HL-60/S4 (cell line): Measurements from ENCODE around the gene CTPS1.

ENCODE experiments used
- in situ Hi-C: fragments of 300-500 bp; cut with MboI; formaldehyde crosslinking; loops from 2 replicates; pipeline ENCODE4 v1.14.3; 2022; ENCODE audit warnings: low sequenced_read_pairs

Gene CTPS1

DNA sequence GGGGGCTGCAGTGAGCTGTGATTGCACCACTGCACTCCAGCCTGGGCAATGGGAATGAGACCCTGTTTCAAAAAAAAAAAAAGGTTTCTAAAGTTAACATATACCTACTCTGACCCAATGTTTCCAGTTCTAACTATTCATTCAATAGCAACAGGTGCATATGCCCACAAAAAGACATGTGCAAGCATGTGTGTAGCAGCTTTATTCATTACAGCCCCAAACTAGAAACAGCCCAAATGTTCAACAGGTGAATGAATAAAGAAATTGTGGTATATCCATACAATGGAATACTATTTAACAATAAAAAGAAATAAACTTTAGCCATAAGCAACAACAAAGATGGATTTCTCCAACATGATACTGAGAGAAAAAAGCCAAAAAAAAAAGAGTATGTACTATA is 21.3 kb upstream of the CTPS1 start:
- in situ Hi-C loops = loop anchor here (25.0 kb wide), 1 partner anchor 346 kb away; no protein-coding TSS in a partner anchor

DNA sequence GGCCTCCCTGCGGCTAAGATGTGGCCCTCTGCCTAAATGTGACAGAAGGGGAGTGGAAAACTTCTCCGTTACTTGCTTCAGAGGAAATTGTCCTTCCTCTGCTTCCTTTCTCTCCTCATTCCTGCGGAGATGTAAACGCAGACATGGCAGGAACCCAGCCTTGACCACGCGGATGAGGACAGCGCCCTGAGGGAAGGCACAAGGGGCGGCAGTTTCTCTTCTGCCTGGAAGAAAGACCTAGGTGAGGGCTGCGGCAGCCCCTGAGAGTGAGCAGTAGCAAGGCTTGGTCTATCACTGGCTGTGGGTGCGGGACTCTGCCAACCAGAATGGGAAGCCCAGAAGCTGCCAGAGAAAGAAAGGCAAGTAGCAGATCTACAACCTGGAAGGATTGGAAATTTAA is 14.0 kb upstream of the CTPS1 start:
- in situ Hi-C loops = loop anchor here (25.0 kb wide), 1 partner anchor 353 kb away; no protein-coding TSS in a partner anchor

GRCh38 chr1:40966417-40966816 is 13.1 kb upstream of the CTPS1 start:
- in situ Hi-C loops = loop anchor here (25.0 kb wide), 1 partner anchor 354 kb away; no protein-coding TSS in a partner anchor

- in situ Hi-C loops = loop anchor here (25.0 kb wide), 1 partner anchor 357 kb away; no protein-coding TSS in a partner anchor
These were observed 10.1 kb upstream of the CTPS1 start for GRCh38 chr1:40969445-40969844.

DNA sequence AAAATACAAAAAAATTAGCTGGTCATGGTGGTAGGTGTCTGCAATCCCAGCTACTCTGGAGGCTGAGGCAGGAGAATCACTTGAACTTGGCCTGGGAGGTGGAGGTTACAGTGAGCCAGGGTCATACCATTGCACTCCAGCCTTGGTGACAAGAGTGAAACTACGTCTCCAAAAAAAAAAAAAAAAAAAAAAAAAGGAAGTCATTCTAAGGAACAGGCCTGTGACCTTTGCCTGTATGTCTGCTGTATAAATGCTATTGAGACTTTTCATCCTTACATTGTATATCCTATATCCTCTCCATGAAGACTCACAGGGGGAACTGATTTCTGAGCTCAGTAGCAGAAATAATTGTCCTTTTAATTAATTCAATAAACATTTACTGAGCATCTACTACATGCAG is 7.5 kb upstream of the CTPS1 start:
- in situ Hi-C loops = loop anchor here (25.0 kb wide), 1 partner anchor 360 kb away; no protein-coding TSS in a partner anchor

- in situ Hi-C loops = loop anchor here (25.0 kb wide), 1 partner anchor 362 kb away; no protein-coding TSS in a partner anchor
These were observed 5.6 kb upstream of the CTPS1 start for GRCh38 chr1:40973912-40974311.

- in situ Hi-C loops = loop anchor here (25.0 kb wide), 1 partner anchor 363 kb away; no protein-coding TSS in a partner anchor
These were observed 4.6 kb upstream of the CTPS1 start for GRCh38 chr1:40974945-40975344.

DNA sequence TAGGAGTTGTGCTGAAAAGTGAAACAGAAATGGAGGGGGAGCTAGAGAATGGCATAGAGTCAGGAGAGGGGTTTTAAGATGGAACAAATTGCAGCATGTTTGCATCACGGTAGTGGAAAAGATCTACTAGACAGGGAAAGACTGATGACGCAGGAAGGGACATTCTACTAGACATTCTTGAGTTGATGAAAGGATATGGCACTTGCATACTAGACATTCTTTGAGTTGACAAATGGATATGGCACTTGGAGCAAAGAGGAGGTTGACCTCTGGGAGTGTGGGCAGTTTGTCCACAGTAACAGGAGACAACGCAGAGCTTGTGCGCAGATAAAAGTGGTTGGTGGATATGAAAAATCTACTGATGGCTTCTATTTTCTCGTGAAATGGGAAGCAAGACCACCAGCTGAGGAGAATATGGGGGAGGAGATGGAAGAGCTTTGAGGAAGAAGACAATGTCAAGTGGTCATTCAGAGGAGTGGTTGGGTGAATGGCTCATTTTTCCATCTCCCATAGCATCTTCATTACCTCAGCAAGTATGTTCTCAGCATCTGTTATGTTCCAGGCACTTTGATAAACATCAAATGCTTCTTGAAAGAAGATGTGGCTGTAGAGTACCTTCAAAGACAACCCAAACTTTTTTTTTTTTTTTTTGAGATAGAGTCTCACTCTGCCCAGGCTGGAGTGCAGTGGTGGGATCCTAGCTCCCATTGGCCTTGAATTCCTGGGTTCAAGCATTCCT is 2.4 kb upstream of the CTPS1 start:
- in situ Hi-C loops = no loop called here

DNA sequence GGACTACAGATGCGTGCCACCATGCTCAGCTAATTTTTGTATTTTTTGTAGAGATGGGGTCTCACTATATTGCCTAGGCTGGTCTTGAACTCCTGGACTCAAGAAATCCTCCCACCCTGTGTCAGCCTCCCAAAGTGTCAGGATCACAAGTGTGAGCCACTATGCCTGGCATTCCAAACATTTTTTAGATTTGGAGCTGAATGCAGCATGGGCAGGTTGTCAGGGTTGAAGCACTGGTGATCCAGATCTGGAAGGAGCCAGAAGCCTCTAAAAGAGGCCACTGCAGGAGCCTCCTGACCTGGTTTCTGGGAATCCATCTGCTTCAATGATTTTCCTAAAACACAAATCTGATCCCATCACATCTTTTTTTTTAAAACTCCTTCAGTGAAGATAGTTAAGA is 1.8 kb upstream of the CTPS1 start:
- in situ Hi-C loops = no loop called here

GRCh38 chr1:40978886-40979240 is 633 bp upstream of the CTPS1 start:
- in situ Hi-C loops = no loop called here

DNA sequence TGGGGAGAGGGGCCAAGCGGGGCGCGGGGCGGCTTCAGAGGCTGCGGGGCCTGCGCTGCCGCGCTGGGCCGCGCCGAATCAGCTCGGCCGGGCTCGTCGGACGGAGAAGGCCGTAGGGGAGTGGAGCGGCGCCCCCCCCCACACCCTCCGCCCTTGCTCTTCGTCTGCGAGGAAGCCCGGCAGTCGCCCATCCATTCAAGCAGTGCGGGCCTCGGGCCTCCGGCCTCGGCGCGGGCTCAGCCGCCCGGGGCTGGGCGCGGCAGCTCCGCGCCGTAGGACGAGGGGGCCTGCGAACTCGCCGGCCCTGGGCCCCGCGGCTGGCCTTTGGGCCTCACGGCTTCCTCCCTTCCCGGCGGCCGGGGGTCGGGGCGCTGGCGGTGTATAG is 564 bp downstream of the CTPS1 start:
- in situ Hi-C loops = no loop called here

- in situ Hi-C loops = no loop called here
These were observed 1.1 kb downstream of the CTPS1 start for GRCh38 chr1:40980453-40981121.

GRCh38 chr1:40981691-40982448 is 2.4 kb downstream of the CTPS1 start:
- in situ Hi-C loops = no loop called here

DNA sequence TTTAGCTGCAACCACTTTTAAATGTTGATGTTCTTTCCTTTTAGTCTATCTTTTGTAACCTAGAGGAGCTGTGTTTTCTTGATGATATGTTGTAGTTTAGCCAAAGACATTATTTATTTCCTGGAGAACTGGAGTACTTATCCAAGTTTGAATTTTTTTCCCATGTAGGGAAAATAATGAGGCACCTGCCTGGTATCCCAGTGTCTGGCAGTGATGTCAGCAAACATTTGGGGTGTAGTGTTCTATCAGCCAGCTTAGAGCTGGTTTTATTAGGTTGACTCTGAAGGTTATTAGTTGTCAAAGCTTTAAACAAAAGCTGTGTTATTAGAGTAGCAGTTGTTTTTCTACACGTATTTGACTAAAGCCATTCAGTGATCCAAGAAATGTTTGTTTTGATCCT is 3.2 kb downstream of the CTPS1 start:
- in situ Hi-C loops = no loop called here

GRCh38 chr1:40983286-40983685 is 3.8 kb downstream of the CTPS1 start:
- in situ Hi-C loops = no loop called here

DNA sequence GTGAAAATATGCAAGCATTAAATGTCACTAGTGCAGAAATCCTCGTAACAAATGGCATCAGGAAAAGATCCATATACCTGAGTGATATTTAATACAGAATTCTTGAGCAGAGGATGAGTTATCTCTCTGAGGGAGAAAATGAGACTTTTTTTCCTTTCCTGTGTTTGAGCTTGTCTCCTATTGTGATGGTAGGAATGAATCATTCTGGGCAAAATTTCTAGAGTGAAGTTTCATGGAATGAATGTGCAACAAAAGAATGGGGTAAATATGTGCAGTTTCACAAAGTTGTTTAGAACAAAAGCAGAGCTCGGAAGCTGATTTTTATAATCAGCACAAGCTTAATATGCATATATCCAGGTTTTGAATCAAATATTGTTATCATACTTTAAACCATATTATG is 4.6 kb downstream of the CTPS1 start:
- in situ Hi-C loops = no loop called here

- in situ Hi-C loops = no loop called here
These were observed 5.0 kb downstream of the CTPS1 start for GRCh38 chr1:40984531-40984930.

DNA sequence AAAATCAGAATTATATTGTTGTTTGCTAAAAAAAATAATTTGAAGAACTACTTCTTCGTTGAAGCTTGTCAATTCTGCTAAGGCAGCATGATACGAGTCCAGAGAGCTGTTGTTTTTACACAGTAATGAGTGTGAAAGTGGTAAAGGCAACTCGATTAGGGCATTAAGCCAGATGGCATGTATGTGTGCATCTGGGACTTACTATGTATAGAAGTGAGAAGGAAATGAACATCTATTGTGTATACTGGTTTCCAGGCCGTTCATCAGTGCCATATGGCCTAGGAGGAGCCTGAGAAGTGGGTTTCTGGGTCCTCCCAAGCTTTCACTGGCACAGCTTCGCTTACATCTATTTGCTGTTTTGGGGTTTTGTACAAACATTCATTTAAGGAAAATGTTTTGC is 5.7 kb downstream of the CTPS1 start:
- in situ Hi-C loops = no loop called here

DNA sequence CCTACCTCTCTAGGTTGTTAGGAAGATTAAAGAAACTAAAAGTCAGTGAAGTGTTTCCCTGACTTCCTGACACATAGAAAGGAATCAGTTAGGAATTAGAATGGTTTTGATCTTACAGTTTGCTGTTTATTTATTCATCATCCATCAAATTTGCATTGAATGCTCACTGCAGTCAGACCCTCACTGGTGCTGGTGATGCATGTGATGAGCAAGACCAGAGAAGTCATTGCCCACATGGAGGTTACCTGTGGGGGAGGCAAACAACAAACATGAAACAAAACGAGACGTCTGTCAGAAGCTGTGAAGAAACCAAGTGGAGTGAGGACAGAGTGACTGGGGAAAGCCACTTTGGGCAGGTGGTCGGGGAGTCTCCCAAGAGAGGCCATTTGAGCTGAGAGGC is 6.4 kb downstream of the CTPS1 start:
- in situ Hi-C loops = no loop called here

DNA sequence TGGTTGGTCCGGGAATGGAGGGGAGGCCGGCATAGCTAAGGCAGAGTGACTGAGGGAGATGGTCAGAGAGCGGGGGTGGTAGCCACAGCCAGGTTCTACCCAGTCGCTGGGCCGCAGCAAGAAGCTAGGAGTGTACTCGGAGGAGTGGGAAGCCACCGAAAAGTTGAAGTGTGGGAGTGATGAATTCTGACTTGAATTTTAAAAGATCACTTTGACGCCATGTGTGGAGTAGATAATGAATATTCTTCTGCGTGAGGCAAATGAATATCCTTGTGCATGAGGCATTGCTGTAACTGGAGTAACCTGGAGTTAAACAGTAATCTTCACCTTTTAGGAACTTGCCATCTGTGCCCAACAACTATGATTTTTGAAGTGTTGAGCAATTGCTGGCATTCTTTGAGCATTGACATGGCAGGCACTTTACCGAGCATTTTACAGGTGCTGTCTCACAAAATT is 6.9 kb downstream of the CTPS1 start:
- in situ Hi-C loops = no loop called here

DNA sequence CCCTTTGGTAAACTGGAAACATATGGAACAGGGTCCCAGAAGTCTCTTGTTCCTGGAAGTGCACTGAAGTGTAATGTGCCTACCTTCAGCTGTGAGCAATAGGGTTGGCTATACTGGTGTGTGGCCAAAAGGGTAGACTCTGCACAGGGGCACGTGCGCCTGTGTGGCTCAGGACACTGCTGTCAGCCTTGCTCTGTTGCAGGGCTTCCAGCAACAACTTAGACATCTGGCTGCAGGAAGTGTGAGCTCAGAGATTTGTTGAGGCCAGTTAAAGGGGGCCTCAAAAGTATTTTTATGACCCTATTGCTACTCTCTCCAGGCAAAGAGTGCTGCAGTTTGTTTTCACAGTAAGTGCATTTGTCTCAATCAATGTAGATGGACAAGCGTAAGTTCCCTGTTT is 7.5 kb downstream of the CTPS1 start:
- in situ Hi-C loops = no loop called here
